ENCODE measurements around the gene SCARF1.

SCARF1 gene

GRCh38 chr17:1648173-1648962, 2.8 kb upstream of the SCARF1 start:
- no peak for DNase-seq

- no peak for DNase-seq
These were observed 2.3 kb upstream of the SCARF1 start for GRCh38 chr17:1647802-1648171.

- DNase-seq, result no peak
These were observed 805 bp upstream of the SCARF1 start for GRCh38 chr17:1646199-1646875.

GRCh38 chr17:1644493-1645206, 882 bp downstream of the SCARF1 start:
- DNase-seq, result no peak

- DNase-seq, result no peak
These were observed 1.5 kb downstream of the SCARF1 start for GRCh38 chr17:1643999-1644492.

- no peak for DNase-seq
These were observed 2.1 kb downstream of the SCARF1 start for GRCh38 chr17:1643293-1643998.

GRCh38 chr17:1641065-1641403, 4.5 kb downstream of the SCARF1 start:
- DNase-seq, result no peak

GRCh38 chr17:1640329-1641064, 5.0 kb downstream of the SCARF1 start:
- DNase-seq, result no peak

- DNase-seq, result no peak
These were observed 5.9 kb downstream of the SCARF1 start for GRCh38 chr17:1639549-1640180.

GRCh38 chr17:1638624-1639300, 6.8 kb downstream of the SCARF1 start:
- DNase-seq, result no peak

GRCh38 chr17:1638171-1638590, 7.4 kb downstream of the SCARF1 start:
- no peak for DNase-seq

GRCh38 chr17:1636732-1637285, 8.7 kb downstream of the SCARF1 start:
- DNase-seq, result no peak

- no peak for DNase-seq
These were observed 9.7 kb downstream of the SCARF1 start for GRCh38 chr17:1635675-1636465.

- DNase-seq, result no peak
These were observed 10.5 kb downstream of the SCARF1 start for GRCh38 chr17:1634841-1635650.

- DNase-seq, result no peak
These were observed 14.9 kb downstream of the SCARF1 start for GRCh38 chr17:1630662-1631061.

- DNase-seq, result peak; percentile 7
These were observed 15.8 kb downstream of the SCARF1 start for GRCh38 chr17:1629504-1630310.

- DNase-seq, result peak; percentile 83
These were observed 16.6 kb downstream of the SCARF1 start for GRCh38 chr17:1628856-1629503.
